OCI-LY7 (cell line): Measurements from ENCODE around the gene ATP6V0D1.

ENCODE experiments used
- CTCF ChIP-seq: fragments of 200-600 bp; sonication (generic); conservative IDR thresholded peaks from 2 replicates; pipeline ENCODE4 v1.5.1; 2014; ENCODE audit warnings: mild to moderate bottlenecking, antibody characterized with exemption, low read length, moderate library complexity, mixed read lengths
- EZH2phosphoT487 ChIP-seq: fragments of 200-600 bp; sonication (generic); IDR thresholded peaks from 2 replicates; pipeline ENCODE4 v1.6.1; 2018; ENCODE audit warnings: low read depth, borderline replicate concordance, mild to moderate bottlenecking, mixed run types, antibody characterized with exemption, low read length, moderate library complexity, mixed read lengths

- TF ChIP-seq CTCF (no peak), EZH2phosphoT487 (no peak)
These were observed 28.1 kb upstream of the ATP6V0D1 start for GRCh38 chr16:67509016-67509415.
